ENCODE measurements around the gene E2F4.

The E2F4 gene

GRCh38 chr16:67177743-67178699 lies 13.9 kb upstream of the E2F4 start:
- DNase-seq = peak; percentile 15

GRCh38 chr16:67179421-67180080 lies 12.4 kb upstream of the E2F4 start:
- DNase-seq = no peak

- no peak for DNase-seq
These were observed 11.8 kb upstream of the E2F4 start for GRCh38 chr16:67180166-67180565.

- peak; percentile 46 for DNase-seq
These were observed 10.6 kb upstream of the E2F4 start for GRCh38 chr16:67181346-67181745.

- DNase-seq = no peak
These were observed 9.7 kb upstream of the E2F4 start for GRCh38 chr16:67182288-67182687.

- no peak for DNase-seq
These were observed 8.7 kb upstream of the E2F4 start for GRCh38 chr16:67183284-67183626.

GRCh38 chr16:67183627-67184452 lies 8.1 kb upstream of the E2F4 start, which contains the start of gene MATCAP1:
Gene MATCAP1, minus strand, starts transcription at chr16:67183963. Its CDS starts 3,353 bp downstream, at chr16:67180610.
- DNase-seq = peak; percentile 95

- DNase-seq = no peak
These were observed 7.4 kb upstream of the E2F4 start for GRCh38 chr16:67184453-67184994.

GRCh38 chr16:67184995-67185650 lies 6.8 kb upstream of the E2F4 start:
- DNase-seq = peak; percentile 58

GRCh38 chr16:67185651-67186134 lies 6.3 kb upstream of the E2F4 start:
- no peak for DNase-seq

GRCh38 chr16:67186550-67186950 lies 5.4 kb upstream of the E2F4 start:
- peak; percentile 80 for DNase-seq

GRCh38 chr16:67187175-67187890 lies 4.6 kb upstream of the E2F4 start:
- DNase-seq = no peak

GRCh38 chr16:67188323-67188722 lies 3.6 kb upstream of the E2F4 start:
- DNase-seq = no peak

GRCh38 chr16:67188798-67189197 lies 3.2 kb upstream of the E2F4 start:
- no peak for DNase-seq

- no peak for DNase-seq
These were observed 1.9 kb upstream of the E2F4 start, which contains the start of gene EXOC3L1 for GRCh38 chr16:67190041-67190440. Gene EXOC3L1, minus strand, starts transcription at chr16:67190136. Its CDS starts 460 bp downstream, at chr16:67189676.

GRCh38 chr16:67190448-67191399 lies 1.2 kb upstream of the E2F4 start:
- no peak for DNase-seq

- DNase-seq = no peak
These were observed 452 bp upstream of the E2F4 start for GRCh38 chr16:67191411-67191994.

- DNase-seq = no peak
These were observed 916 bp downstream of the E2F4 start for GRCh38 chr16:67192781-67193361.

GRCh38 chr16:67193536-67193935 lies 1.6 kb downstream of the E2F4 start:
- no peak for DNase-seq

All from kidney glomerular epithelial cell (primary cell).